ENCODE data around the gene PTPRO.

- TF ChIP-seq CTCF (IDR thresholded peaks at IDR 0.05; ENCODE audit: low read depth, low read length): no peak
- TF ChIP-seq POLR2A (IDR thresholded peaks at IDR 0.05; ENCODE audit: extremely low read depth, insufficient read length): no peak
Measured at GRCh38 chr12:15629761-15630160, 307.5 kb downstream of the PTPRO start.

Measured in NB4 (cell line).